ENCODE data around the gene FBXO17.
"Not testable (repeated sequence)": the region's sequence is repeated elsewhere in the genome, so short reads cannot be mapped to it uniquely, and the experiment has no call there.

The FBXO17 gene

DNA sequence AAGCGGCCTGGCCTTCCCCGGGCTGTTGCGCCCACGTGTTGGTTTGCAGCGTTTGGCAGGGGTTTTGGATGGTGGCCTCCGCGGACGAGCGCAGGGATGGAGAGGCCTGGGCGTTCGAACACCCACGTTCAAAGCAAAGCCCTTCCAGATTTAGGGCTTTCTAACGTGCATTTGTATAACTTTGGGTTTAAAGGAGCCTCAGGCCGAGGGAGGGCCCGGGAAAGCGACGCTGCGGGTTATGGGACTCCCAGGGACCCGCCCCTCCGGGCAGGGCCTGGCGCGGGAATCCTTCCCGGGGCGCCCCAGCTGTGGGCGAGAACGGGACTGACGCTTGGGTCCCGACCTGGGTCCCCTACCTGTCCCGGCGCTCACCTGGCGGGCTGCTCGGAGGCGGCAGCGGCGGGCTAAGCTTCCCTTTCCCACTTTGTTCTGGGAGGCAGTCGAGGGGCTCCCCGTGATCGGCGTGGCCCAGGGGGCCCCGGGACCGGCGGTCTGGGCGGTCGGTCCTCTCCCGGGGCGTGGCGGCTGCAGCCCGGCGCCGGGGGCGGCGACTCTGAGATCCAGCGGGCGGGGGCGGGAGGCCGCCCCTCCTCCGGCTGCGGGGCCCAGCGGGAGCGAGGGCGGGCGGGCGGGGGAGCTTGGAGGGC is at the start of gene FBXO17:
TSS of gene FBXO17 (minus strand) at position 529 of the 647 bp plus-strand sequence. CDS start 25,423 bp downstream, outside the sequence.
- no peak for DNase-seq (ENCODE audit: low read depth)

DNA sequence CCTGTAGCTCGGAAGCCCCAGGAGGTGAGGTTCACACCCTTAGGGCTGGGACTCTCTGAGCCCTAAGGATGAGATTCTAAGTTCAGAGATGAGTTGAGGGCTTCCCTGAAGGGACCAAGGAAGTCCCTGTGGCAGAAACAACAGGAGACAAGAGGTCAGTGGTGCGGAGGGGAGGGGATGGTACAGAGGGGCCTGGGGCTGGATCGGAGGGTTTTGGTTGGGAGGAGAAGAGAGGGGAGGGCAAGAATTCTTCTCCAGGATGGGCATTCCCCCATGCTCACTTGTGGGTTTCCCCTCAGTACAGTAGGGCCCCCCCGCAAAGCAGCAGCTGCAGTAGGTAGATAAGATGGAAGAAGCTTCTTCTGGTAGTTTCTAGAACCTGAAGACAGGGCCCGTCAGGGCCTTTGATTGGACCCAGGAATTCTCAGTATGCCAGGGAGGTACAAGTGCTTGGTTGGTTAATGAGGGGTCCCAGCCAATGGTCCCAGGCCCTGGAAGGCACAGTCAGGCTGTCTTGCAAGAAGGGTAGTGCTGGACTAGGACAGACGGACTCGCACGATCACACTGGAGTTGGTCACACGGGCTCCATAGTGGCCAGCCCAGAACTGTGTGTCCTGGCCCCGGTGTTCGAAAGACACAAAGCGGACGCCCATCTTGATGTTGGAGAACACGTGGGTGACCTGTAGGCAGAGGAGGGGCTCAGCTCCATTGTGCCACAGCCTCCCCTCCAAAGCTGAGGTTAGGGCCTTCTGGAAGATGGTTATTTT is 49.5 kb upstream of the FBXO17 start:
- no peak for DNase-seq (ENCODE audit: low read depth)

DNA sequence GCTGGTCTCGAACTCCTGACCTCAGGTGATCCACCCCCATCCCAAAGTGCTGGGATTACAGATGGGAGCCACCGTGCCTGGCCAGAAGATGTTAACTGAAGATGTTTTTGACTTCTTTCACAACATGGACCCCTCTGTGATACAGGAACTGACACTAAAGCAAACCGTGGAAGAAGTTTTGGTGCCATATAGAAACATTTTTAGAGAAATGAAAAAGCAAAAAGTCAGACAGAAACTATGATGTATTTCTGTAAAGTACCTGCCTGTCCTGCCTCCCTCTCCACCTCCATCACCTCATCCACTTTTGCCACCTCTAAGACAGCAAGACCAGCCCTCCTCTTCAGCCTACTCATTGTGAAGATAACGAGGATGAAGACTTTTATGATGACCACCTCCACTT is 45.5 kb upstream of the FBXO17 start:
- no peak for DNase-seq (ENCODE audit: low read depth)

- DNase-seq (ENCODE audit: low read depth) = no peak
Measured at GRCh38 chr19:39017646-39018045, 42.1 kb upstream of the FBXO17 start.

DNA sequence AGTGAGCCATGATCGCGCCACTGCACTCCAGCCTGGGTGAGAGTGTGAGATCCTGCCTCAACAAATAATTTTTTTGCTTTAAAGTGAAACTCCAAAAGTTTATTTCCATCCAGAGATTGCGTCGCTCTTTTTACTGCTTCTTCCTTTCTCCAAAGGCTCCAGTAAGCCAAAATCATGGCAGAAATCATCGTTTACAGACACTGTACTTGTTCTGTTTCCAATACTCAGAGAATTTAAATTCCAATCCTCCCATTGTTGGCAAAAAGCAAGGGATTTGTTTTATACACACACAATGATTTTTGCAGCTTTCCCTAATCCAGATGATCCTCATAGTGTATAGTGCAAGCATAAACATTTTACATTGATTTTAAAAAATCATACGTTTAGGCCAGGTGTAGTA is 41.5 kb upstream of the FBXO17 start:
- no peak for DNase-seq (ENCODE audit: low read depth)

DNA sequence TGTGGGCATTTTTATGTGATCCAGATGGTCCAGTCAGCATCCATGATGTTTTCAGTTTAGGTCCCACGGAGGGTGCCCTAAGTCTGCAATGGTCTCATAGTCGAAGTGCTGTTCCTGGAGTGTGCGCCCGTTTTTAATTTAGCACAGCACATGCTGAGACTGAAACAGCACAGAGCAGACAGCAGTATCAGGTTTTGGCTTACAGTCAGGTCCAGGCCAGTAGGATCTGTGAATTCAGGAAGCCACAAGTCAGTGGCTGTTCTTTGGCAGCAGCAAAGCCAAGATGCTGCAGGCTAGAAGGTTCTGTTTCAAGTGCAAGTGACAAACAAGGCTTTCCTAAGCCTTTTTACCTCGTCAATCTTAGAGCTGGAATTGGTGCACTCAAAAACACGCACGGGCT is 38.5 kb upstream of the FBXO17 start:
- no peak for DNase-seq (ENCODE audit: low read depth)

GRCh38 chr19:39009001-39009400 is 33.5 kb upstream of the FBXO17 start:
- no peak for DNase-seq (ENCODE audit: low read depth)

DNA sequence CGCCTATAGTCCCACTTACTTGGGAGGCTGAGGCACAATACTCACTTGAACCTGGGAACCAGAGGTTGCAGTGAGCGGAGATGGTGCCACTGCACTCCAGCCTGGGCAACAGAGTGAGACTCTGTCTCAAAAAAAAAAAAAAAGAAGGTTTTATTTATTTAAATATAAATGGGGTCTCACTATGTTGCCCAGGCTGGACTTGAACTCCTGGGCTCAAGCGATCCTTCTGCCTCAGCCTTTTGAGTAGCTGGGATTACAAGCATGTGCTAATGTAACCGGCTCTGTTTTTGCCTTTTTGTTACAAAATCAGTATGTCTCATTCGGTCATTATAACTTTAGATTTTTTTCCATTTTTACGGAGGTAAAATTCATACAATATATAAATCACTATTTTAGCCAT is 32.6 kb upstream of the FBXO17 start:
- DNase-seq (ENCODE audit: low read depth) = no peak

- no peak for DNase-seq (ENCODE audit: low read depth)
Measured at GRCh38 chr19:39007096-39007495, 31.6 kb upstream of the FBXO17 start.

DNA sequence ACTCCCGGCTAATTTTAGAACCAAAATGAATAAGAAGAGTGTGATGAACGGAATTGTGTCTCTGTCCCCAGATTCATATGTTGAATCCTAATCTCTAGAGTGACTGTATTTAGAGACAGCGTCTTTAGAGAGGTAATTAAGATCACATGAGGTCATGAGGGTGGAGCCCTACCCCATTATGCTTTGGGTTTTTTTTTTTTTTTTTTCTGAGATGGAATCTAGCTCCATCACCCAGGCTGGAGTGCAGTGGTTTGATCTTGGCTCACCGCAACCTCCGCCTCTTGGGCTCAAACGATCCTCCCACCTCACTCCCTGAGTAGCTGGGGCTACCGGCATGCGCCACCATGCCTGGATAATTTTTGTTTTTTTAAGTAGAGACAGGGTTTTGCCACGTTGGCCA is 28.9 kb upstream of the FBXO17 start:
- DNase-seq (ENCODE audit: low read depth) = no peak

- DNase-seq (ENCODE audit: low read depth) = no peak
Measured at GRCh38 chr19:39003796-39004195, 28.3 kb upstream of the FBXO17 start.

DNA sequence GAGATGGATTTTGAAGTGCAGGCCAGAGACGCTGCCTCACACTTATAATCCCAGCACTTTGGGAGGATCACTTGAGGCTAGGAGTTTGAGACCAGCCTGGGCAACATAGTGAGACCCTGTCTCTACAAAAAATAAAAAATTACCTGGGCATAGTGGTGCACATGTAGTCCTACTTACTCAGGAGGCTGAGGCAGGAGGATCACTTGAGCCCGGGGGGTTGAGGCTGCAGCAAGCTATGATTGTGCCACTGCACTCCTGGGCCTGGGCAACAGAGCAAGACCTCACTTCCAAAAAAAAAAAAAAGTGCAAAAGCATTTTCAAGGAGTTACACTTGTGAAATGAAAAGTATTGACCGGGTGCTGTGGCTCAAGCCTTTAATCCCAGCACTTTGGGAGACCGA is 27.6 kb upstream of the FBXO17 start:
- DNase-seq (ENCODE audit: low read depth) = no peak

GRCh38 chr19:39001041-39001440 is 25.5 kb upstream of the FBXO17 start:
- no peak for DNase-seq (ENCODE audit: low read depth)

- DNase-seq (ENCODE audit: low read depth) = not testable (repeated sequence)
Measured at GRCh38 chr19:38997576-38997975, 22.0 kb upstream of the FBXO17 start.

GRCh38 chr19:38993271-38993670 is 17.7 kb upstream of the FBXO17 start:
- peak; percentile 65 for DNase-seq (ENCODE audit: low read depth)

GRCh38 chr19:38990949-38991697 is 15.6 kb upstream of the FBXO17 start:
- DNase-seq (ENCODE audit: low read depth) = no peak

DNA sequence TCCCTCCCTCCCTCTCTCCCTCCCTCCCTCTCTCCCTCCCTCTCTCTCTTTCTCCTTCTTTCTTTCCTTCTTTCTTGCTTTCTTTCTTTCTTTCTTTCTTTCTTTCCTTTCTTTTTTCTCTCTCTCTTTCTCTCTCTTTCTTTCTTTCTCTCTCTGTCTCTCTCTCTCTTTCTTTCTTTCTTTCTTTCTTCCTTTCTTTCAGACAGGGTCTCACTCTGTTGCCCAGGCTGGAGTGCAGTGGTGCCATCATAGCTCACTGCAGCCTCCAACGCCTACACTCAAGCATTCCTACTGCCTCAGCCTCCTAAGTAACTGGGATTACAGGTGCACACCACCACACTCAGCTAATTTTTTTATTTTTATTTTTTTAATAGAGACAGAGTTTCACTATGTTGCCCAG is 14.1 kb upstream of the FBXO17 start:
- DNase-seq (ENCODE audit: low read depth) = not testable (repeated sequence)

- DNase-seq (ENCODE audit: low read depth) = no peak
Measured at GRCh38 chr19:38989066-38989605, 13.6 kb upstream of the FBXO17 start.

DNA sequence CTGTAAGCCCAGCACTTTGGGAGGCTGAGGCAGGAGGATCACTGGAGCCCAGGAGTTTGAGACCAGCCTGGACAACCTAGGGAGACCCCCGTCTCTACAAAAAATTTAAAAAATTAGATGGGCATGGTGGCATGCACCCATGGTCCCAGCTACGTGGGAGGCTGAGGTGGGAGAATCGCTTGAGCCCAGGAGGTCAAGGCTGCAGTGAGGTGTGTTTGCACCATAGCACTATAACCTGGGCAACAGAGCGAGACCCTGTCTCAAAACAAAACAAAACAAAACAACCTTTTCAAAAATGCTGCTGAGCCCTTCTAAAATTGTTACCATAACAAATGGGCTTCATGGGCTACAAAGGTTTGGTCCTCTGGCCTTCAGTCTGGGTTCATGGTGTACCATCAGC is 13.1 kb upstream of the FBXO17 start:
- DNase-seq (ENCODE audit: low read depth) = not testable (repeated sequence)

GRCh38 chr19:38987745-38988144 is 12.2 kb upstream of the FBXO17 start:
- not testable (repeated sequence) for DNase-seq (ENCODE audit: low read depth)

- no peak for DNase-seq (ENCODE audit: low read depth)
Measured at GRCh38 chr19:38985262-38985661, 9.7 kb upstream of the FBXO17 start.

GRCh38 chr19:38980583-38981374 is 5.2 kb upstream of the FBXO17 start:
- no peak for DNase-seq (ENCODE audit: low read depth)

Data from stromal cell of bone marrow (primary cell).